Measurements from ENCODE around the gene ALG1L2.
"Not testable (repeated sequence)": the region's sequence is repeated elsewhere in the genome, so short reads cannot be mapped to it uniquely, and the experiment has no call there.

The ALG1L2 gene

GRCh38 chr3:130122891-130123775, 41.5 kb downstream of the ALG1L2 start:
- DNase-seq (ENCODE audit: low read depth) = not testable (repeated sequence)

GRCh38 chr3:130125406-130125805, 43.8 kb downstream of the ALG1L2 start:
- not testable (repeated sequence) for DNase-seq (ENCODE audit: low read depth)

- DNase-seq (ENCODE audit: low read depth) = not testable (repeated sequence)
These were observed 54.7 kb downstream of the ALG1L2 start for GRCh38 chr3:130136337-130136736.

GRCh38 chr3:130137685-130138084, 56.1 kb downstream of the ALG1L2 start:
- not testable (repeated sequence) for DNase-seq (ENCODE audit: low read depth)

- DNase-seq (ENCODE audit: low read depth) = not testable (repeated sequence)
These were observed 57.4 kb downstream of the ALG1L2 start for GRCh38 chr3:130138992-130139391.

- DNase-seq (ENCODE audit: low read depth) = not testable (repeated sequence)
These were observed 59.1 kb downstream of the ALG1L2 start for GRCh38 chr3:130140756-130141155.

- not testable (repeated sequence) for DNase-seq (ENCODE audit: low read depth)
These were observed 62.2 kb downstream of the ALG1L2 start for GRCh38 chr3:130143648-130144327.

GRCh38 chr3:130144328-130144650, 62.7 kb downstream of the ALG1L2 start:
- DNase-seq (ENCODE audit: low read depth) = not testable (repeated sequence)

- DNase-seq (ENCODE audit: low read depth) = not testable (repeated sequence)
These were observed 63.8 kb downstream of the ALG1L2 start for GRCh38 chr3:130145456-130145855.

GRCh38 chr3:130146465-130146864, 64.8 kb downstream of the ALG1L2 start:
- not testable (repeated sequence) for DNase-seq (ENCODE audit: low read depth)

All from activated T-cell treated with anti-CD3 and anti-CD28 coated beads for 48 hours (primary cell).